ENCODE measurements around the gene EYA2. TPM values are rescaled to one million over a fixed set of nuclear protein-coding genes. Genes with fewer than 3 reads are reported as not detected.

EYA2 gene
- total RNA-seq, 1 donor, result 17.7 TPM

GRCh38 chr20:47160240-47160639, 265.6 kb downstream of the EYA2 start:
- Histone ChIP-seq H3K79me2 (ENCODE audit: insufficient read depth, low read length) (no peaks in the 10 kb centered on the region), H4K20me1 (ENCODE audit: insufficient read depth, low read length) (no peaks in the 10 kb centered on the region), H3K27me3 (ENCODE audit: insufficient read depth, low read length) (no peaks in the 10 kb centered on the region), H3K4me3 (ENCODE audit: insufficient read depth, low read length) (no peak overlapping the region), H3K9me3 (ENCODE audit: low read depth, low read length) (no peaks in the 10 kb centered on the region), H3K4me2 (ENCODE audit: insufficient read depth, low read length) (no peak overlapping the region), H3K4me1 (ENCODE audit: insufficient read depth, low read length) (no peaks in the 10 kb centered on the region), H2AFZ (ENCODE audit: low read length) (no peak overlapping the region), H3K27ac (ENCODE audit: low read depth, low read length) (no peak overlapping the region), H3K36me3 (ENCODE audit: insufficient read depth, low read length) (no peaks in the 10 kb centered on the region)
- DNase-seq (ENCODE audit: insufficient read length, low spot score, missing footprints), result no peak
- TF ChIP-seq CTCF (IDR thresholded peaks at IDR 0.05; ENCODE audit: extremely low read depth, low read depth, low read length), result no peak

- DNase-seq (ENCODE audit: insufficient read length, low spot score, missing footprints), result no peak
- Histone ChIP-seq H3K4me2 (ENCODE audit: insufficient read depth, low read length) (no peak overlapping the region), H4K20me1 (ENCODE audit: insufficient read depth, low read length) (no peaks in the 10 kb centered on the region), H3K36me3 (ENCODE audit: insufficient read depth, low read length) (no peaks in the 10 kb centered on the region), H2AFZ (ENCODE audit: low read length) (no peak overlapping the region), H3K9me3 (ENCODE audit: low read depth, low read length) (no peaks in the 10 kb centered on the region), H3K79me2 (ENCODE audit: insufficient read depth, low read length) (no peaks in the 10 kb centered on the region), H3K27ac (ENCODE audit: low read depth, low read length) (no peak overlapping the region), H3K4me1 (ENCODE audit: insufficient read depth, low read length) (no peaks in the 10 kb centered on the region), H3K4me3 (ENCODE audit: insufficient read depth, low read length) (no peak overlapping the region), H3K27me3 (ENCODE audit: insufficient read depth, low read length) (no peaks in the 10 kb centered on the region)
- no peak for TF ChIP-seq CTCF (IDR thresholded peaks at IDR 0.05; ENCODE audit: extremely low read depth, low read depth, low read length)
Observed at GRCh38 chr20:47160992-47161391, 266.3 kb downstream of the EYA2 start.

GRCh38 chr20:47161411-47161810, 266.8 kb downstream of the EYA2 start:
- Histone ChIP-seq H3K36me3 (ENCODE audit: insufficient read depth, low read length) (no peaks in the 10 kb centered on the region), H3K27ac (ENCODE audit: low read depth, low read length) (no peak overlapping the region), H3K79me2 (ENCODE audit: insufficient read depth, low read length) (no peaks in the 10 kb centered on the region), H3K9me3 (ENCODE audit: low read depth, low read length) (no peaks in the 10 kb centered on the region), H2AFZ (ENCODE audit: low read length) (no peak overlapping the region), H3K27me3 (ENCODE audit: insufficient read depth, low read length) (no peaks in the 10 kb centered on the region), H3K4me1 (ENCODE audit: insufficient read depth, low read length) (no peaks in the 10 kb centered on the region), H3K4me2 (ENCODE audit: insufficient read depth, low read length) (no peak overlapping the region), H4K20me1 (ENCODE audit: insufficient read depth, low read length) (no peaks in the 10 kb centered on the region), H3K4me3 (ENCODE audit: insufficient read depth, low read length) (no peak overlapping the region)
- no peak for DNase-seq (ENCODE audit: insufficient read length, low spot score, missing footprints)
- TF ChIP-seq CTCF (IDR thresholded peaks at IDR 0.05; ENCODE audit: extremely low read depth, low read depth, low read length), result no peak

GRCh38 chr20:47164140-47164539, 269.5 kb downstream of the EYA2 start:
- no peak for DNase-seq (ENCODE audit: insufficient read length, low spot score, missing footprints)

More at GRCh38 chr20:47164140-47164539, 269.5 kb downstream of the EYA2 start:
- Histone ChIP-seq H3K36me3 (ENCODE audit: insufficient read depth, low read length) (no peaks in the 10 kb centered on the region), H2AFZ (ENCODE audit: low read length) (no peak overlapping the region), H3K4me2 (ENCODE audit: insufficient read depth, low read length) (no peak overlapping the region), H3K27me3 (ENCODE audit: insufficient read depth, low read length) (no peaks in the 10 kb centered on the region), H3K9me3 (ENCODE audit: low read depth, low read length) (no peaks in the 10 kb centered on the region), H4K20me1 (ENCODE audit: insufficient read depth, low read length) (no peaks in the 10 kb centered on the region), H3K27ac (ENCODE audit: low read depth, low read length) (no peak overlapping the region), H3K4me1 (ENCODE audit: insufficient read depth, low read length) (no peaks in the 10 kb centered on the region), H3K4me3 (ENCODE audit: insufficient read depth, low read length) (no peak overlapping the region), H3K79me2 (ENCODE audit: insufficient read depth, low read length) (no peaks in the 10 kb centered on the region)
- no peak for TF ChIP-seq CTCF (IDR thresholded peaks at IDR 0.05; ENCODE audit: extremely low read depth, low read depth, low read length)
